Measurements from ENCODE around the gene BOD1. TPM values are rescaled to one million over a fixed set of nuclear protein-coding genes. Genes with fewer than 3 reads are reported as not detected.
A peak's percentile ranks its signal among the peaks of the same experiment; 100 is the strongest.

The BOD1 gene
- total and polyA plus RNA-seq, 8 donors: 8.2 to 58.4 (median 26.5) TPM

DNA sequence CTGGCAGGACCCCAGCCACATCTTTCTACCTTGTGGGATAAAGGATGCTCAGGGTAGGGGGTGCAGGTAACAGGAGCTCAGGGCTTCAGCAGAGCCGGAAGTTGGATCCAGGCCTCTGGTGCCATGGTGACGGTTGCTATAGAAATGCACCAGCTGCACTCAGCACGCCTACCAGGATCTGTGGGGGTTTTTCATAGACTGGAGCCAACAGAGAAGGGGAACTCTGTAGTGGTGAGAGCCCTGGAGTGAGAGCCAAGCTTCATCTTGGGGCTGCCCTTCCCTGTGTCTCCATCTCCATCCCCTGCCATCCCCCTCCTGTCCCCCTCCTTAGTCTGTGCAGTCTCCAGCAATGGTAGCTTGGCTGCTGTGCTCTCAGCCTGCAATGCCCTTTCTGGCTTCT lies 27.5 kb upstream of the BOD1 start:
- intact Hi-C loops (cut with DNase I; ENCODE audit: low total_unique reads): no loop called here

DNA sequence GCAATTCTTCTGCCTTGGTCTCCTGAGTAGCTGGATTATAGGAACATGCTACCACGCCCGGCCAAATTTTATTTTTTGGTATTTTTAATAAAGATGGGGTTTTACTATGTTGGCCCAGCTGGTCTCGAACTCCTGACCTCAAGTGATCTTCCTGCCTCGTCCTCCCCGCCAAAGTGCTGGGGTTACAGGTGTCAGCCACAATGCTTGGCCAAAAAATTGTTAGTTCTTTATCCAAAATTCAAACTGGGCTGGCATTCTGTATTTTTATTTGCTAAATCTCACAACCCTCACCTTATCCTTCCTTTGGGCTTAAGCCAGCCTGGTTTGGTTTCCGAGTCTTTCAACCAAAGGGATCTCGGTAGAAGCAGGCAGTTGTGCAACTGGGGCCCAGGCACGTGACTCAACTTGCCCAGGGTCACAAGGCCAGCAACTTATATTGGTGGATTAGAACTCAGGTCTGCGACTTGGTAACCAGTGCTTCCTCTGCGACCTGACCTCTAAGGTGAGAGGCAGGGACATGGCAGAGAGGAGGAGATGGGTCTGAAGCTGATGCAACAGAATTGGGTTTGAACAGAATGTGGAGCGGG lies 26.5 kb upstream of the BOD1 start:
- no peak overlapping the region for H3K4me3 ChIP-seq

More for the DNA sequence above, 27.5 kb upstream of the BOD1 start:
- Histone ChIP-seq H3K4me1 (no peaks in the 10 kb centered on the region), H3K4me3 (no peak overlapping the region), H3K27me3 (peaks cover 0 to 11% (median 0%) of the 10 kb centered on the region in 3 donors), H3K27ac (no peak overlapping the region), H3K36me3 (no peaks in the 10 kb centered on the region), H3K9me3 (no peaks in the 10 kb centered on the region)
- WGBS, 5 donors: 43 to 50% (median 48%) methylated on average over 3 of the region's 3 CpGs
- DNase-seq: peak; percentile 37 to 82
- TF ChIP-seq POLR2A (IDR thresholded peaks at IDR 0.05): no peak
- TF ChIP-seq, protein P1, sequence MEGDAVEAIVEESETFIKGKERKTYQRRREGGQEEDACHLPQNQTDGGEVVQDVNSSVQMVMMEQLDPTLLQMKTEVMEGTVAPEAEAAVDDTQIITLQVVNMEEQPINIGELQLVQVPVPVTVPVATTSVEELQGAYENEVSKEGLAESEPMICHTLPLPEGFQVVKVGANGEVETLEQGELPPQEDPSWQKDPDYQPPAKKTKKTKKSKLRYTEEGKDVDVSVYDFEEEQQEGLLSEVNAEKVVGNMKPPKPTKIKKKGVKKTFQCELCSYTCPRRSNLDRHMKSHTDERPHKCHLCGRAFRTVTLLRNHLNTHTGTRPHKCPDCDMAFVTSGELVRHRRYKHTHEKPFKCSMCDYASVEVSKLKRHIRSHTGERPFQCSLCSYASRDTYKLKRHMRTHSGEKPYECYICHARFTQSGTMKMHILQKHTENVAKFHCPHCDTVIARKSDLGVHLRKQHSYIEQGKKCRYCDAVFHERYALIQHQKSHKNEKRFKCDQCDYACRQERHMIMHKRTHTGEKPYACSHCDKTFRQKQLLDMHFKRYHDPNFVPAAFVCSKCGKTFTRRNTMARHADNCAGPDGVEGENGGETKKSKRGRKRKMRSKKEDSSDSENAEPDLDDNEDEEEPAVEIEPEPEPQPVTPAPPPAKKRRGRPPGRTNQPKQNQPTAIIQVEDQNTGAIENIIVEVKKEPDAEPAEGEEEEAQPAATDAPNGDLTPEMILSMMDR (IDR thresholded peaks at IDR 0.05): no peak
- no peak for TF ChIP-seq EP300 (IDR thresholded peaks at IDR 0.05)
- TF ChIP-seq POLR2AphosphoS5 (IDR thresholded peaks at IDR 0.05): no peak

DNA sequence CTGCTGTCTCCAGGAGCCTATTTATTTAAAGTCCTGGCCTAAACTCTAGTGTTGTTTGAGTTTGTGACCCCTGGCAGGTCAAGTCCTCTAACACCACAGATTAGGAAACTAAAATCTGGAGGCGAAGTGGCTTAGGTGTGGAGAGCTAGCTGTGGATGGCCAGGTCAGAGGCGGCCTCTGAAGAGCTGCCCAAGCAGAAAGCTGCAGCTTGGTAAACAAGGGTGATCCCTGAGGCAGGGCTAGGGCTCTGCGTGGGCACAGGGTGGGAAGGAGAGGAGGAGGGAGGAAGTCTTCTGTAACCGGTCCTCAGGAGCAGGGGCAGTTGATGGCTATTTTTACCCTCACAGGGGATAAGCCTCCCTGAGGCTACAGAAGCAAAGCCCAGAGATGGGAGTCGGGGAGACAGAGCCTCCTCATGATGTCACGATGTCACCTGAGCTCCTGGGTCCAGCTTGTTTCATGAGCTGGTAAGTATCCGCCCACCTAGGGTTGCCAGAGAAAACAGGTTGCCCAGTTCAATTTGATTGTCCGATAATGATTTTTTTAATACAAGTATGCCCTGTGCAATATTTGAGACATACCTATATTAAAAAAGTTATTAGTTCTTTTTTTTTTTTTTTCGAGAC lies 25.9 kb upstream of the BOD1 start:
- Histone ChIP-seq H3K9me3 (no peaks in the 10 kb centered on the region), H3K27ac (no peak overlapping the region), H3K36me3 (no peaks in the 10 kb centered on the region), H3K4me3 (no peak overlapping the region), H3K4me1 (no peaks in the 10 kb centered on the region), H3K27me3 (peaks cover 0 to 11% (median 0%) of the 10 kb centered on the region in 3 donors)
- TF ChIP-seq POLR2AphosphoS5 (IDR thresholded peaks at IDR 0.05) (no peak), EP300 (IDR thresholded peaks at IDR 0.05) (no peak)
- TF ChIP-seq, protein P1 (IDR thresholded peaks at IDR 0.05): no peak
- intact Hi-C loops (cut with DNase I; ENCODE audit: low total_unique reads): no loop called here
- DNase-seq: no peak
- 63 to 79% (median 74%) methylated on average over 9 of the region's 9 CpGs for WGBS, 5 donors

More for the DNA sequence above, 26.5 kb upstream of the BOD1 start:
- no peak overlapping the region for H3K27ac ChIP-seq
- DNase-seq: no peak
- intact Hi-C loops (cut with DNase I; ENCODE audit: low total_unique reads): no loop called here
- no peaks in the 10 kb centered on the region for H3K36me3 ChIP-seq
- H3K27me3 ChIP-seq: peaks cover 0 to 11% (median 0%) of the 10 kb centered on the region in 3 donors
- WGBS, 5 donors: 85 to 91% (median 88%) methylated on average over 11 of the region's 11 CpGs
- H3K9me3 ChIP-seq: no peaks in the 10 kb centered on the region
- TF ChIP-seq POLR2AphosphoS5 (IDR thresholded peaks at IDR 0.05) (no peak), EP300 (IDR thresholded peaks at IDR 0.05) (no peak), POLR2A (IDR thresholded peaks at IDR 0.05) (no peak)
- TF ChIP-seq, protein P1 (IDR thresholded peaks at IDR 0.05): no peak
- H3K4me1 ChIP-seq: no peaks in the 10 kb centered on the region

DNA sequence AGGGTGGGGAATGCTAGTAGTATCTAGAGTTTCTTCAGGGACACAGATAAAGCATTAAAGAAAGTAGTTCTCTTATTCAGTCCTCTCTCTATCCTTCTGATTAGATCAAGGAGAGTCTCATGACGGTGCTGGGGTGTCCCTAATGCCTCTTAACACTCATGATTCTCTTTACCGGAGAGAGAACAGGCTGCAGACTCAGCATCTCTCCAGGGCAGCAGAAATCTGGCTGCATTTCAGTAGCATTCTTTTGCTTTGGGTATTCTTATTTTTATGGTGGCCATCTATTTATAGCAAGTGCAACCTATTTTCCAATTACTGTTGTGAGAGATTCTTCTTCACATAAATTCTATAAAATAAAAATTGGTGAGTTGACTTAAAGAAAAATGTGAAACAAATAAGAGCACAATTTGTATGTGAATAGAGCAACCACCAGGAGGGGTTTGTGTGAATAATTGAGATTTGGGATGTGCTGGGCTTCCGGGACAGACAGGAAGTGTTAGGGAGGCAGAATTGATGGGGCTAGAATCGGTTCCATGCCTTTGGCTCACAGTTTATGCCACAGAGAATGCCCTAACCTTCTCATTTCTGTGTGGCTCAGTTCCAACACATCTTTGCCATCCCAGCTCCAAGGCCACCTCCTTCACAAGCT lies 23.8 kb upstream of the BOD1 start:
- intact Hi-C loops (cut with DNase I; ENCODE audit: low total_unique reads): no loop called here
- WGBS, 5 donors: 58 to 68% (median 63%) methylated on average over 4 of the region's 4 CpGs
- no peak for DNase-seq
- TF ChIP-seq, protein P1 (IDR thresholded peaks at IDR 0.05): no peak
- TF ChIP-seq POLR2AphosphoS5 (IDR thresholded peaks at IDR 0.05) (no peak), EP300 (IDR thresholded peaks at IDR 0.05) (no peak), POLR2A (IDR thresholded peaks at IDR 0.05) (no peak)
- Histone ChIP-seq H3K27me3 (no peaks in the 10 kb centered on the region), H3K36me3 (no peaks in the 10 kb centered on the region), H3K27ac (no peak overlapping the region), H3K4me1 (no peaks in the 10 kb centered on the region), H3K4me3 (no peak overlapping the region), H3K9me3 (no peaks in the 10 kb centered on the region)
